NCI-H524 treated with DMSO at 0.1 percent for 48 hours (cell line): ENCODE data around the gene QSOX2.

Source experiments
- DNase-seq: peaks from one replicate; lab custom pipeline; 2025; lab: John Stamatoyannopoulos, UW

Gene QSOX2

GRCh38 chr9:136190237-136190601 is 55.4 kb downstream of the QSOX2 start:
- no peak for DNase-seq

- DNase-seq = no peak
These were observed 56.0 kb downstream of the QSOX2 start for GRCh38 chr9:136189394-136190236.

- DNase-seq = no peak
These were observed 57.7 kb downstream of the QSOX2 start for GRCh38 chr9:136187683-136188586.

GRCh38 chr9:136187197-136187596 is 58.4 kb downstream of the QSOX2 start:
- DNase-seq = no peak

GRCh38 chr9:136186386-136186785 is 59.2 kb downstream of the QSOX2 start:
- no peak for DNase-seq

GRCh38 chr9:136185596-136186366 is 59.8 kb downstream of the QSOX2 start:
- DNase-seq = no peak

- no peak for DNase-seq
These were observed 60.5 kb downstream of the QSOX2 start for GRCh38 chr9:136185066-136185465.

GRCh38 chr9:136182850-136183422 is 62.7 kb downstream of the QSOX2 start:
- DNase-seq = no peak

GRCh38 chr9:136182420-136182787 is 63.2 kb downstream of the QSOX2 start:
- no peak for DNase-seq

GRCh38 chr9:136181784-136182419 is 63.7 kb downstream of the QSOX2 start:
- no peak for DNase-seq

- DNase-seq = no peak
These were observed 65.0 kb downstream of the QSOX2 start for GRCh38 chr9:136180586-136180985.

- DNase-seq = no peak
These were observed 65.9 kb downstream of the QSOX2 start for GRCh38 chr9:136179761-136180160.

GRCh38 chr9:136179101-136179616 is 66.5 kb downstream of the QSOX2 start:
- DNase-seq = no peak

GRCh38 chr9:136178773-136179075 is 66.9 kb downstream of the QSOX2 start:
- no peak for DNase-seq

- no peak for DNase-seq
These were observed 67.4 kb downstream of the QSOX2 start for GRCh38 chr9:136178061-136178772.

GRCh38 chr9:136177224-136177623 is 68.4 kb downstream of the QSOX2 start:
- DNase-seq = no peak

GRCh38 chr9:136175616-136176197 is 69.9 kb downstream of the QSOX2 start:
- no peak for DNase-seq

- DNase-seq = no peak
These were observed 70.6 kb downstream of the QSOX2 start for GRCh38 chr9:136174779-136175615.

- DNase-seq = no peak
These were observed 71.8 kb downstream of the QSOX2 start for GRCh38 chr9:136173648-136174290.
